ENCODE data around the gene OR10A3.

- TF ChIP-seq CTCF (IDR thresholded peaks at IDR 0.05) (no peak), POLR2AphosphoS5 (IDR thresholded peaks at IDR 0.05) (no peak), POLR2A (IDR thresholded peaks at IDR 0.05) (no peak)
Measured at GRCh38 chr11:7924536-7924935, 17.0 kb downstream of the OR10A3 start.

All from breast epithelium (tissue), 3 donors.